CD4-positive, alpha-beta T cell treated with Interferon gamma for 1 hour (primary cell): Measurements from ENCODE around the gene EAPP.
"Not testable (repeated sequence)": the region's sequence is repeated elsewhere in the genome, so short reads cannot be mapped to it uniquely, and the experiment has no call there.

Experiments
- DNase-seq: peaks from one replicate; pipeline ENCODE4 v3.0.0-alpha.2; 2020

Gene EAPP

GRCh38 chr14:34478261-34478660 is 61.2 kb downstream of the EAPP start:
- DNase-seq = no peak

GRCh38 chr14:34476036-34476435 is 63.5 kb downstream of the EAPP start:
- not testable (repeated sequence) for DNase-seq

- DNase-seq = no peak
Measured at GRCh38 chr14:34475163-34475562, 64.3 kb downstream of the EAPP start.

GRCh38 chr14:34474187-34474679 is 65.3 kb downstream of the EAPP start:
- no peak for DNase-seq

GRCh38 chr14:34472706-34473279 is 66.7 kb downstream of the EAPP start:
- no peak for DNase-seq

GRCh38 chr14:34470319-34470718 is 69.2 kb downstream of the EAPP start:
- DNase-seq = no peak

GRCh38 chr14:34466691-34467090 is 72.8 kb downstream of the EAPP start:
- no peak for DNase-seq
